Renal pelvis (tissue), 4 donors: ENCODE measurements around the gene TTLL11. TPM values are rescaled to one million over a fixed set of nuclear protein-coding genes. Genes with fewer than 3 reads are reported as not detected.

Experiments
- DNase-seq: peaks from one replicate; pipeline ENCODE4 v3.0.0-alpha.2; 2013
- polyA plus RNA-seq, 3 donors: library from polyadenylated mRNA; unstranded; fragments of 120-200 nt; gene quantifications; one replicate each; pipeline ENCODE4 v1.2.1, GENCODE V29; 2013; ENCODE audit not compliant: insufficient read length in 3 of 3

Gene TTLL11
- polyA plus RNA-seq, 3 donors: 6.2 to 8.9 (median 8.5) TPM

GRCh38 chr9:121790841-121791240, 302.3 kb downstream of the TTLL11 start:
- no peak for DNase-seq

- no peak for DNase-seq
Measured at GRCh38 chr9:121788686-121789366, 304.3 kb downstream of the TTLL11 start.

GRCh38 chr9:121786998-121787422, 306.1 kb downstream of the TTLL11 start:
- no peak for DNase-seq

GRCh38 chr9:121786543-121786948, 306.6 kb downstream of the TTLL11 start:
- DNase-seq: no peak

GRCh38 chr9:121785673-121786542, 307.2 kb downstream of the TTLL11 start:
- DNase-seq: no peak

GRCh38 chr9:121784731-121785411, 308.2 kb downstream of the TTLL11 start:
- no peak for DNase-seq

- DNase-seq: no peak
Measured at GRCh38 chr9:121783521-121784507, 309.3 kb downstream of the TTLL11 start.

GRCh38 chr9:121783111-121783510, 310.0 kb downstream of the TTLL11 start:
- no peak for DNase-seq

GRCh38 chr9:121782514-121783110, 310.5 kb downstream of the TTLL11 start:
- DNase-seq: no peak

GRCh38 chr9:121781701-121782464, 311.2 kb downstream of the TTLL11 start:
- no peak for DNase-seq

GRCh38 chr9:121781145-121781548, 312.0 kb downstream of the TTLL11 start:
- DNase-seq: no peak

GRCh38 chr9:121780177-121781040, 312.7 kb downstream of the TTLL11 start:
- no peak for DNase-seq

GRCh38 chr9:121779381-121780117, 313.6 kb downstream of the TTLL11 start:
- DNase-seq: no peak

GRCh38 chr9:121778252-121779225, 314.6 kb downstream of the TTLL11 start:
- DNase-seq: no peak

- no peak for DNase-seq
Measured at GRCh38 chr9:121776739-121777637, 316.1 kb downstream of the TTLL11 start.
